ENCODE measurements around the gene PXDN. TPM values are rescaled to one million over a fixed set of nuclear protein-coding genes. Genes with fewer than 3 reads are reported as not detected.

Gene PXDN
- total RNA-seq, 1 donor from 2014 or later = 150 TPM

DNA sequence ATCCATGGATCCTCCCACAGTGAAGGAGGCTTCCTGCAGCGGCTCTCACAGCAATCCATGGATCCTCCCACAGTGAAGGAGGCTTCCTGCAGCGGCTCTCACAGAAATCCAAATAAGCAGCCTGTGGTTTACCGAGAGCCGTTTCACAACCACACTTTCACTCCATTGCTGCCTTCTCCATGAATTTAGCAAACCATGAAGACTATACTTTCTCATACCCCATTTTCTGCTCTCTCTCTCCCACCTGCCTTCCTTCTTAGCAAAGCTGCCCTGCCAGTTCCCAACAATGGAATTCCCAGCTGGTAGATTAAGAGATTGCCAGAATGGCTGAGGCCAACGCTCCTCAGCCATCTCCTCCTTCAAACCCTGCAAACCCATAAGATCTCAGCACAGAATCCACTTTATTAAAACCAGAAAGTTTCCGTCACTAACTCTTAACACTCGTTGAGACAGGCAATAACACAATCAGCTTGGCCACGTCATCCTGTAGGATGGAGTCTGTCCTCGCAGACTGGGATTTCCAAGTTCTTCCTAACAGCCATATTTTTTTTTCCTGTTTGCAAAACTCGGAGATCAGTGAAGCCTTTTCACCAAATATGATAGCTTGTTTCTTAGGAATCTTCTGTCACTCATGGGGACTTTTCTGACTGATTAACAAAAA lies 162.2 kb downstream of the PXDN start:
- Mint-ChIP-seq H3K4me1 (ENCODE audit: unreplicated experiment) (peaks cover 10% of the 10 kb centered on the region), H3K36me3 (no peaks in the 10 kb centered on the region), H3K4me3 (no peak overlapping the region), H3K27ac (no peak overlapping the region), H3K9me3 (no peaks in the 10 kb centered on the region), H3K27me3 (peaks cover 4% of the 10 kb centered on the region)
- TF ChIP-seq, protein P1, sequence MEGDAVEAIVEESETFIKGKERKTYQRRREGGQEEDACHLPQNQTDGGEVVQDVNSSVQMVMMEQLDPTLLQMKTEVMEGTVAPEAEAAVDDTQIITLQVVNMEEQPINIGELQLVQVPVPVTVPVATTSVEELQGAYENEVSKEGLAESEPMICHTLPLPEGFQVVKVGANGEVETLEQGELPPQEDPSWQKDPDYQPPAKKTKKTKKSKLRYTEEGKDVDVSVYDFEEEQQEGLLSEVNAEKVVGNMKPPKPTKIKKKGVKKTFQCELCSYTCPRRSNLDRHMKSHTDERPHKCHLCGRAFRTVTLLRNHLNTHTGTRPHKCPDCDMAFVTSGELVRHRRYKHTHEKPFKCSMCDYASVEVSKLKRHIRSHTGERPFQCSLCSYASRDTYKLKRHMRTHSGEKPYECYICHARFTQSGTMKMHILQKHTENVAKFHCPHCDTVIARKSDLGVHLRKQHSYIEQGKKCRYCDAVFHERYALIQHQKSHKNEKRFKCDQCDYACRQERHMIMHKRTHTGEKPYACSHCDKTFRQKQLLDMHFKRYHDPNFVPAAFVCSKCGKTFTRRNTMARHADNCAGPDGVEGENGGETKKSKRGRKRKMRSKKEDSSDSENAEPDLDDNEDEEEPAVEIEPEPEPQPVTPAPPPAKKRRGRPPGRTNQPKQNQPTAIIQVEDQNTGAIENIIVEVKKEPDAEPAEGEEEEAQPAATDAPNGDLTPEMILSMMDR (conservative IDR thresholded peaks at IDR 0.05) = no peak
- no peak for DNase-seq (ENCODE audit: extremely low spot score, unreplicated experiment)

All from type B pancreatic cell (in vitro differentiated cells).